Measurements from ENCODE around the gene PRKN. TPM values are rescaled to one million over a fixed set of nuclear protein-coding genes. Genes with fewer than 3 reads are reported as not detected.

The PRKN gene
- total RNA-seq, 2 donors from 2014 or later, result 10.7 to 21.2 TPM

DNA sequence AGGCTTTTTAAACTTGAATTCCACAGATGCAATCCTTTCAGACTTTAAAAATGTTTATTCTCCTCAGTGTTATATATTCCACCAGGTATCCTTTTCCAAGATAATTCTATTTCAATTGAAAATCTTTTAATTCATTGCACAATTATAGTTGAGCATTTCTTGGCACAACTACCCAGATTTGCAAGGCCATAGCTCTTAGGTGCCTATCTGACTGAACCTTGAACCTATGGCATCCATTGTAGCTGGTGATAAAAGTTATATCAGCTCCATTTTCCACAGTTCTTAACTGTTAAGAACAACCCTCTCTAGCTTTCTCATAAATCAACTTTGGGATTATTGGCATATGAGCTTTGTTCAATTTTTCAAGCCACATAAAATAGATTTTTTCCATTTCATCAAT, 42.6 kb upstream of the PRKN start:
- DNase-seq (ENCODE audit: low spot score), result no peak
- TF ChIP-seq POLR2AphosphoS5 (IDR thresholded peaks at IDR 0.05), result no peak
- TF ChIP-seq, protein P1, sequence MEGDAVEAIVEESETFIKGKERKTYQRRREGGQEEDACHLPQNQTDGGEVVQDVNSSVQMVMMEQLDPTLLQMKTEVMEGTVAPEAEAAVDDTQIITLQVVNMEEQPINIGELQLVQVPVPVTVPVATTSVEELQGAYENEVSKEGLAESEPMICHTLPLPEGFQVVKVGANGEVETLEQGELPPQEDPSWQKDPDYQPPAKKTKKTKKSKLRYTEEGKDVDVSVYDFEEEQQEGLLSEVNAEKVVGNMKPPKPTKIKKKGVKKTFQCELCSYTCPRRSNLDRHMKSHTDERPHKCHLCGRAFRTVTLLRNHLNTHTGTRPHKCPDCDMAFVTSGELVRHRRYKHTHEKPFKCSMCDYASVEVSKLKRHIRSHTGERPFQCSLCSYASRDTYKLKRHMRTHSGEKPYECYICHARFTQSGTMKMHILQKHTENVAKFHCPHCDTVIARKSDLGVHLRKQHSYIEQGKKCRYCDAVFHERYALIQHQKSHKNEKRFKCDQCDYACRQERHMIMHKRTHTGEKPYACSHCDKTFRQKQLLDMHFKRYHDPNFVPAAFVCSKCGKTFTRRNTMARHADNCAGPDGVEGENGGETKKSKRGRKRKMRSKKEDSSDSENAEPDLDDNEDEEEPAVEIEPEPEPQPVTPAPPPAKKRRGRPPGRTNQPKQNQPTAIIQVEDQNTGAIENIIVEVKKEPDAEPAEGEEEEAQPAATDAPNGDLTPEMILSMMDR (IDR thresholded peaks at IDR 0.05), result no peak
- no peak for TF ChIP-seq POLR2A (IDR thresholded peaks at IDR 0.05)
- no peaks in the 10 kb centered on the region for H3K9me3 ChIP-seq
- no peaks in the 10 kb centered on the region for H3K4me1 ChIP-seq (replicated peaks)
- no peaks in the 10 kb centered on the region for H3K36me3 ChIP-seq
- no peak overlapping the region for H3K4me3 ChIP-seq
- intact Hi-C loops (cut with DNase I), result no loop called here
- no peaks in the 10 kb centered on the region for H3K27me3 ChIP-seq (replicated peaks; ENCODE audit: insufficient read depth)
- no peak overlapping the region for H3K27ac ChIP-seq

DNA sequence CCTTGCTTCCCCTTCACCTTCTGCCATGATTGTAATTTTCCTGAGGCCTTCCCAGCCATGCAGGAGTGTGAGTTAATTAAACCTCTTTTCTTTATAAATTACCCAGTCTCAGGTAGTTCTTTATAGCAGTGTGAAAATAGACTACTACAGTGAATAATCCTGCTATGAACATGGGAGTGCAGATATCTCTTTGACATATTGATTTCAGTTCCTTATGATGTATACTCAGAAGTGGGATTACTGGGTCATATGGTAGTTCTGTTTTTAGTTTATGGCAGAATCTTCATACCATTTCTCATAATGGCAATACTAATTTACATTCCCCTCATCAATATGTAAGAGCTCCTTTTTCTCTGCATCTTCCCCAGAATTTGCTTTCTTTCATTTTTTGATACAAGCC, 26.2 kb upstream of the PRKN start:
- intact Hi-C loops (cut with DNase I), result no loop called here
- H3K4me3 ChIP-seq, result no peak overlapping the region
- H3K9me3 ChIP-seq, result no peaks in the 10 kb centered on the region
- no peaks in the 10 kb centered on the region for H3K36me3 ChIP-seq
- no peak for DNase-seq (ENCODE audit: low spot score)
- TF ChIP-seq POLR2A (IDR thresholded peaks at IDR 0.05), result no peak
- TF ChIP-seq, protein P1 (IDR thresholded peaks at IDR 0.05), result no peak
- no peak for TF ChIP-seq POLR2AphosphoS5 (IDR thresholded peaks at IDR 0.05)
- no peak overlapping the region for H3K27ac ChIP-seq
- H3K4me1 ChIP-seq (replicated peaks), result no peaks in the 10 kb centered on the region
- no peaks in the 10 kb centered on the region for H3K27me3 ChIP-seq (replicated peaks; ENCODE audit: insufficient read depth)

DNA sequence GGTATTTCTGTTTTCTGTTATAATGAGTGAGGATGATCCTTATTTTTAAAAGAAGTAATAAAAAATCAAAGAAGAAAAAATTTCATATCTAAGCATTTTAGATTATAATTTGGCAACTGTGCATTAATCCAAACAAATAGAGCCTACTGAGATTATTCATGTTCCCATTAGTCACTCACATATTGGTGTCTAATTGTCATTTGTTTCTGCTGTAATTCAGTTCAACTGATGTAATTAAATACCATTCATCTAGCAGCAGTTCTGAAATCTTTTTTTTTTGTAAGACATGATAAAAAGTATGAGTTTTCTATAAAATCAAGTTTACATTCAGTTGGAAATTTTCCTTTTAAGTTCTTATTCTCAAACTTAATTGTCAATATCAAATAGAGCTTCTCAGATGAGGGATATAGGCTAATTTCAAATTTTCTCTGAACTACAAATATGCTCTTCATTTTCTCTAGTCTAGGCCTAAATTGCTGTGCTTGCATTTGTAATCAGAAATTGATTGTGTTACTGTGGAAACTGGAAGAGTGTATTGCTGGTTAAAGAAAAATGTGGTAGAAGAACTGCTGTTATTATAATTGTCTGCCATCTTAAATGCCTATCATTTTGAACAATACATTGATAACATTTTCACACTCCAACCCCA, 23.8 kb upstream of the PRKN start:
- no peaks in the 10 kb centered on the region for H3K4me1 ChIP-seq (replicated peaks)
- no peaks in the 10 kb centered on the region for H3K27me3 ChIP-seq (replicated peaks; ENCODE audit: insufficient read depth)
- no peaks in the 10 kb centered on the region for H3K9me3 ChIP-seq
- H3K27ac ChIP-seq, result no peak overlapping the region
- H3K4me3 ChIP-seq, result no peak overlapping the region
- TF ChIP-seq, protein P1 (IDR thresholded peaks at IDR 0.05), result no peak
- TF ChIP-seq POLR2AphosphoS5 (IDR thresholded peaks at IDR 0.05) (no peak), POLR2A (IDR thresholded peaks at IDR 0.05) (no peak)
- H3K36me3 ChIP-seq, result no peaks in the 10 kb centered on the region
- DNase-seq (ENCODE audit: low spot score), result no peak
- intact Hi-C loops (cut with DNase I), result no loop called here

DNA sequence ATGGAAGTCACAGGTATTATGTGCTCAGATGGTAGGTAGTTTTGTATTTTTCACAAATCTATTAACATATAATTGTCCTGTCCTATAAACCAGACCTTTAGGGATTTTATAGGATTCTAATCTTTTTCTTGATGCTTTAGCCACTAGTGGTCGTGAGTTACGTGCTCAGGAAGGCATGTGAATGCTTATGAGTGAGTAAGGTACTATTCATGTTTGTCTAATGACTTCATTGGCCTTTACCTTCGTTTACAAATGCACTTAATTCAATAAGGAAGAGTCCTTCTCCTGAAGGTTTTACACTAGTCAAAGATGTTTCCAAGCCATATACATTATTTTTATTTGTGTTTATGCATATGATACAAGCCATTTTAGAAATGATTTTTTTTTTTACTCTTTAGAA, 23.2 kb upstream of the PRKN start:
- 53% methylated on average over 3 of the region's 3 CpGs for WGBS
- Histone ChIP-seq H3K27ac (no peak overlapping the region), H3K27me3 (replicated peaks; ENCODE audit: insufficient read depth) (no peaks in the 10 kb centered on the region), H3K4me1 (replicated peaks) (no peaks in the 10 kb centered on the region), H3K36me3 (no peaks in the 10 kb centered on the region), H3K9me3 (no peaks in the 10 kb centered on the region), H3K4me3 (no peak overlapping the region)
- intact Hi-C loops (cut with DNase I), result no loop called here
- TF ChIP-seq POLR2AphosphoS5 (IDR thresholded peaks at IDR 0.05) (no peak), POLR2A (IDR thresholded peaks at IDR 0.05) (no peak)
- TF ChIP-seq, protein P1 (IDR thresholded peaks at IDR 0.05), result no peak
- DNase-seq (ENCODE audit: low spot score), result no peak

GRCh38 chr6:162736961-162737360, 9.4 kb upstream of the PRKN start:
- Histone ChIP-seq H3K27ac (no peak overlapping the region), H3K36me3 (no peaks in the 10 kb centered on the region), H3K27me3 (replicated peaks; ENCODE audit: insufficient read depth) (no peaks in the 10 kb centered on the region), H3K4me1 (replicated peaks) (no peaks in the 10 kb centered on the region), H3K4me3 (no peak overlapping the region), H3K9me3 (no peaks in the 10 kb centered on the region)
- DNase-seq (ENCODE audit: low spot score), result no peak
- TF ChIP-seq POLR2AphosphoS5 (IDR thresholded peaks at IDR 0.05) (no peak), POLR2A (IDR thresholded peaks at IDR 0.05) (no peak)
- TF ChIP-seq, protein P1 (IDR thresholded peaks at IDR 0.05), result peak in 1 of 4 experiments; percentile 20
- 20% methylated on average over 1 of the region's 1 CpG for WGBS
- intact Hi-C loops (cut with DNase I), result loop anchor here (10.0 kb wide), 1 partner anchor 1322 kb away; no protein-coding TSS in a partner anchor
